SK-N-SH treated with all-trans-retinoic acid at 6 μM for 48 hours (cell line): ENCODE results near the gene TNK1.

Experiments
- ATAC-seq: fragments of 200-7000 bp; cut with Tn5 transposase; 3 replicates; pipeline ENCODE4 v1.9.1; 2020; ENCODE audit warnings: mild to moderate bottlenecking, moderate library complexity
- ARNTL ChIP-seq: fragments of 450-650 bp; formaldehyde crosslinking; IDR thresholded peaks from 2 replicates; pipeline ENCODE4 v1.5.0; 2020; ENCODE audit warnings: low read depth, mild to moderate bottlenecking, moderate library complexity, borderline replicate concordance
- BACH2 ChIP-seq: fragments of 250-450 bp; sonication (Bioruptor Pico); IDR thresholded peaks from 2 replicates; pipeline ENCODE4 v1.9.0; 2021; ENCODE audit warnings: mild to moderate bottlenecking, borderline replicate concordance
- CREB5 ChIP-seq: fragments of 250-450 bp; sonication (Bioruptor Pico); IDR thresholded peaks from 2 replicates; pipeline ENCODE4 v1.5.1; 2020; ENCODE audit warnings: low read depth, mild to moderate bottlenecking, moderate library complexity
- CSDC2 ChIP-seq: fragments of 250-450 bp; sonication (Bioruptor Pico); IDR thresholded peaks from 2 replicates; pipeline ENCODE4 v1.5.0; 2020; ENCODE audit warnings: mild to moderate bottlenecking, moderate library complexity
- CSRNP3 ChIP-seq: fragments of 250-450 bp; sonication (Bioruptor Pico); IDR thresholded peaks from 2 replicates; pipeline ENCODE4 v1.5.1; 2021; ENCODE audit warnings: mild to moderate bottlenecking, moderate library complexity
- ESRRG ChIP-seq: fragments of 250-450 bp; sonication (Bioruptor Pico); IDR thresholded peaks from 2 replicates; pipeline ENCODE4 v1.6.1; 2021; ENCODE audit warnings: mild to moderate bottlenecking
- GLIS3 ChIP-seq: fragments of 250-450 bp; sonication (Bioruptor Pico); IDR thresholded peaks from 2 replicates; pipeline ENCODE4 v1.5.0; 2020; ENCODE audit warnings: mild to moderate bottlenecking, moderate library complexity
- ISL1 ChIP-seq: fragments of 250-450 bp; sonication (Bioruptor Pico); IDR thresholded peaks from 2 replicates; pipeline ENCODE4 v2.1.2; 2022; ENCODE audit warnings: mild to moderate bottlenecking, moderate library complexity
- OSR1 ChIP-seq: fragments of 250-450 bp; sonication (Bioruptor Pico); IDR thresholded peaks from 2 replicates; pipeline ENCODE4 v1.8.0; 2022; ENCODE audit warnings: moderate library complexity, mild to moderate bottlenecking, inconsistent platforms
- PATZ1 ChIP-seq: fragments of 250-450 bp; sonication (Bioruptor Pico); IDR thresholded peaks from 2 replicates; pipeline ENCODE4 v1.8.0; 2020; ENCODE audit warnings: mild to moderate bottlenecking, moderate library complexity, borderline replicate concordance
- POU6F1 ChIP-seq: fragments of 250-450 bp; sonication (Bioruptor Pico); IDR thresholded peaks from 2 replicates; pipeline ENCODE4 v1.8.0; 2021; ENCODE audit warnings: low read depth, mild to moderate bottlenecking, moderate library complexity, borderline replicate concordance
- PPARA ChIP-seq: fragments of 250-450 bp; sonication (Bioruptor Pico); IDR thresholded peaks from 2 replicates; pipeline ENCODE4 v1.5.0; 2020; ENCODE audit warnings: mild to moderate bottlenecking, borderline replicate concordance
- RARB ChIP-seq: fragments of 250-450 bp; sonication (Bioruptor Pico); IDR thresholded peaks from 2 replicates; pipeline ENCODE4 v1.8.0; 2021; ENCODE audit warnings: mild to moderate bottlenecking, moderate library complexity
- SNAI2 ChIP-seq: fragments of 250-450 bp; sonication (Bioruptor Pico); IDR thresholded peaks from 2 replicates; pipeline ENCODE4 v1.5.0; 2020; ENCODE audit warnings: mild to moderate bottlenecking, moderate library complexity
- TOX ChIP-seq: fragments of 250-450 bp; sonication (Bioruptor Pico); IDR thresholded peaks from 2 replicates; pipeline ENCODE4 v1.8.0; 2021; ENCODE audit warnings: mild to moderate bottlenecking, moderate library complexity, borderline replicate concordance
- TSHZ2 ChIP-seq: fragments of 250-450 bp; sonication (Bioruptor Pico); IDR thresholded peaks from 2 replicates; pipeline ENCODE4 v1.5.0; 2020; ENCODE audit warnings: mild to moderate bottlenecking, moderate library complexity
- ZC3H10 ChIP-seq: fragments of 250-450 bp; sonication (Bioruptor Pico); IDR thresholded peaks from 2 replicates; pipeline ENCODE4 v1.5.1; 2021; ENCODE audit warnings: mild to moderate bottlenecking, moderate library complexity
- ZFP3 ChIP-seq: fragments of 250-450 bp; sonication (Bioruptor Pico); IDR thresholded peaks from 2 replicates; pipeline ENCODE4 v1.5.0; 2020; ENCODE audit warnings: mild to moderate bottlenecking, moderate library complexity
- ZNF565 ChIP-seq: fragments of 450-650 bp; formaldehyde crosslinking; conservative IDR thresholded peaks from 2 replicates; pipeline ENCODE4 v1.5.0; 2020; ENCODE audit warnings: low read depth, mild to moderate bottlenecking, moderate library complexity
- ZNF8 ChIP-seq: fragments of 450-650 bp; formaldehyde crosslinking; IDR thresholded peaks from 2 replicates; pipeline ENCODE4 v1.5.0; 2020; ENCODE audit warnings: mild to moderate bottlenecking, moderate library complexity

TNK1 gene

GRCh38 chr17:7408252-7408727 is 27.4 kb downstream of the TNK1 start (continued):
- TF ChIP-seq CSRNP3 (CRISPR knock-in tag) (no peak), PATZ1 (no peak), TOX (no peak)

GRCh38 chr17:7408863-7409262 is 28.0 kb downstream of the TNK1 start:
- ATAC-seq, result no peak
- TF ChIP-seq CSDC2 (CRISPR knock-in tag) (no peak), TSHZ2 (no peak), TOX (no peak), ZC3H10 (CRISPR knock-in tag) (no peak), ESRRG (CRISPR knock-in tag) (no peak), ZFP3 (CRISPR knock-in tag) (no peak), CREB5 (no peak), BACH2 (CRISPR knock-in tag) (no peak), ZNF8 (CRISPR knock-in tag) (no peak), OSR1 (CRISPR knock-in tag) (no peak), RARB (CRISPR knock-in tag) (no peak), ARNTL (CRISPR knock-in tag) (no peak), ISL1 (CRISPR knock-in tag) (no peak), ZNF565 (CRISPR knock-in tag) (no peak), GLIS3 (CRISPR knock-in tag) (no peak), SNAI2 (CRISPR knock-in tag) (no peak), POU6F1 (CRISPR knock-in tag) (no peak), PATZ1 (no peak)

- TF ChIP-seq CSRNP3 (CRISPR knock-in tag), result no peak
- TF ChIP-seq ESRRG (CRISPR knock-in tag), result no peak
- TF ChIP-seq PPARA (CRISPR knock-in tag), result no peak
- no peak for TF ChIP-seq SNAI2 (CRISPR knock-in tag)
- no peak for ATAC-seq
Observed at GRCh38 chr17:7409716-7410115, 28.8 kb downstream of the TNK1 start.
